ENCODE measurements around the gene SHBG. TPM values are rescaled to one million over a fixed set of nuclear protein-coding genes. Genes with fewer than 3 reads are reported as not detected.
"Not testable (repeated sequence)": the region's sequence is repeated elsewhere in the genome, so short reads cannot be mapped to it uniquely, and the experiment has no call there.

Gene SHBG
- total RNA-seq, 4 donors from 2014 or later = 0.21 to 1.1 TPM; not detected in 2

- Histone ChIP-seq H3K4me3 (peak within 1 kb of the TSS; percentile 59 to 68), H3K4me1 (peaks cover 0 to 16% of the 10 kb centered on the region in 2 donors), H3K9me3 (no peaks in the 10 kb centered on the region), H3K27me3 (no peaks in the 10 kb centered on the region), H3K36me3 (no peaks in the 10 kb centered on the region), H3K27ac (peak within 1 kb of the TSS; percentile 92 to 94)
- DNase-seq = peak; percentile 99 to 100
- intact Hi-C loops (cut with DNase I; ENCODE audit: low total_unique reads) = no loop called here
- TF ChIP-seq POLR2A (IDR thresholded peaks at IDR 0.05) (peak; percentile 89 to 95), CTCF (IDR thresholded peaks at IDR 0.05) (peak; percentile 52 to 76 (median 72))
Measured at GRCh38 chr17:7614425-7615264, 15.3 kb upstream of the SHBG start, which contains the start of gene FXR2. TSS of gene FXR2 (minus strand) at chr17:7614897. CDS start at chr17:7614532, 365 bp downstream.

- H3K9me3 ChIP-seq = no peaks in the 10 kb centered on the region
- peaks cover 0 to 13% of the 10 kb centered on the region in 2 donors for H3K4me1 ChIP-seq
- no peaks in the 10 kb centered on the region for H3K27me3 ChIP-seq
- peak overlapping the region; percentile 79 to 87 for H3K27ac ChIP-seq
- no peak for DNase-seq
- intact Hi-C loops (cut with DNase I; ENCODE audit: low total_unique reads) = no loop called here
- no peaks in the 10 kb centered on the region for H3K36me3 ChIP-seq
- TF ChIP-seq POLR2A (IDR thresholded peaks at IDR 0.05) (no peak), CTCF (IDR thresholded peaks at IDR 0.05) (no peak)
- H3K4me3 ChIP-seq = peak overlapping the region; percentile 29 to 30
Measured at GRCh38 chr17:7615265-7615747, 14.6 kb upstream of the SHBG start.

GRCh38 chr17:7618608-7619007 lies 11.3 kb upstream of the SHBG start:
- TF ChIP-seq CTCF (IDR thresholded peaks at IDR 0.05) = no peak
- TF ChIP-seq POLR2A (IDR thresholded peaks at IDR 0.05) = no peak
- Histone ChIP-seq H3K4me3 (no peak overlapping the region), H3K9me3 (no peaks in the 10 kb centered on the region), H3K27ac (no peak overlapping the region), H3K4me1 (peaks cover 0 to 1% of the 10 kb centered on the region in 2 donors), H3K36me3 (no peaks in the 10 kb centered on the region), H3K27me3 (no peaks in the 10 kb centered on the region)
- no peak for DNase-seq
- intact Hi-C loops (cut with DNase I; ENCODE audit: low total_unique reads) = no loop called here

- intact Hi-C loops (cut with DNase I; ENCODE audit: low total_unique reads) = no loop called here
- H3K36me3 ChIP-seq = no peaks in the 10 kb centered on the region
- no peaks in the 10 kb centered on the region for H3K4me1 ChIP-seq
- no peaks in the 10 kb centered on the region for H3K27me3 ChIP-seq
- no peak for TF ChIP-seq CTCF (IDR thresholded peaks at IDR 0.05)
- no peak for TF ChIP-seq POLR2A (IDR thresholded peaks at IDR 0.05)
- DNase-seq = no peak
- no peaks in the 10 kb centered on the region for H3K9me3 ChIP-seq
- H3K4me3 ChIP-seq = no peak overlapping the region
- H3K27ac ChIP-seq = no peak overlapping the region
Measured at GRCh38 chr17:7620835-7621234, 9.1 kb upstream of the SHBG start.

- Histone ChIP-seq H3K27me3 (no peaks in the 10 kb centered on the region), H3K4me1 (no peaks in the 10 kb centered on the region), H3K27ac (no peak overlapping the region), H3K4me3 (no peak overlapping the region), H3K36me3 (no peaks in the 10 kb centered on the region), H3K9me3 (no peaks in the 10 kb centered on the region)
- TF ChIP-seq CTCF (IDR thresholded peaks at IDR 0.05) (no peak), POLR2A (IDR thresholded peaks at IDR 0.05) (no peak)
- intact Hi-C loops (cut with DNase I; ENCODE audit: low total_unique reads) = no loop called here
- no peak for DNase-seq
Measured at GRCh38 chr17:7623661-7624060, 6.3 kb upstream of the SHBG start.

- H3K4me1 ChIP-seq, H3K4me3 ChIP-seq, H3K27ac ChIP-seq, H3K9me3 ChIP-seq, H3K36me3 ChIP-seq, DNase-seq, H3K27me3 ChIP-seq: not testable (repeated sequence)
- intact Hi-C loops (cut with DNase I; ENCODE audit: low total_unique reads) = loop anchor here (5.0 kb wide), 1 partner anchor 62 kb away; the partner anchor contains the start of genes TP53 and WRAP53
Measured at GRCh38 chr17:7625749-7626148, 4.2 kb upstream of the SHBG start.
